GOT3 (cell line): ENCODE results near the gene FLOT2.
"Not testable (repeated sequence)": the region's sequence is repeated elsewhere in the genome, so short reads cannot be mapped to it uniquely, and the experiment has no call there.

Experiments used
- DNase-seq: peaks from one replicate; lab custom pipeline; 2025; ENCODE audit warnings: mixed read lengths; lab: John Stamatoyannopoulos, UW

The FLOT2 gene

DNA sequence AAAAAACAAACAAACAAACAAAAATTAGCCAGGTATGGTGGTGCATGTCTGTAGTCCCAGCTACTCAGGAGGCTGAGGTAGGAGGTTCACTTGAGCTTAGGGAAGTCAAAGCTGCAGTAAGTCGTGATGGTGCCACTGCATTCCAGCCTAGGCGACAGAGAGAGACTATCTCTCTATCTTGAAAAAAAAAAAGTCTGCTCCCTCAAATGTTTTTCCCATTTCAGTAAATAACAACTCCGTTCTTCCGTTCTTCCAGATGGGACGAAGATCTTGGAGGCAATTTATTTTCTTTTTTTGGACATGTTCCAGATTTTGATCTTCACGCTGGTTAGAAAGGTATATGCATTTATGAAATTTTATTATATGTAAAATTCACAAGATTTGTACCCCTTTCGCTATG lies 23.7 kb downstream of the FLOT2 start:
- no peak for DNase-seq

DNA sequence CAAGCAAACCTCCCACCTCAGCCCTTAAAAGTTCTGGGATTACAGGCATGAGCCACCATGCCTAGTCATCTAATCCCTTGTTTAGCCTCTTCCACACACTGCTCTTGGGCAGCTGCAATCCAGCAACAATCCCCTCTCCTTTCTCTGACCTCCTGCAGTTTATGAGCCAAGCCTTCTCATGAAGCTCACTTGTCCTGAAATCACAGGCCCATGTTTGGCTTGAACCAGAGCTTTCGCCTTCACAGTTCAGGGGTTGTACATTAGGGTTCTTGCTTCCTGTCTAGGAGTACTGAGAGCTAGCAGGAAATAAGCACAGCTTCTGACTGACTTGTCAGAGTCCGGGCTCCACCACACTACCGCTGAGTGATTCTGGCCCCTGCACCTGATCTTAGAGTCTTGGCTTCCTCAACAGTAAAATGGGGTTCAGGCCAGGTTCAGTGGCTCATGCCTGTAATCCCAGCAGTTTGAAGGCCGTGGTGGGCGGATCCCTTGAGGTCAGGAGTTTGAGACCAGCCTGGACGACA lies 26.4 kb downstream of the FLOT2 start:
- DNase-seq = no peak

DNA sequence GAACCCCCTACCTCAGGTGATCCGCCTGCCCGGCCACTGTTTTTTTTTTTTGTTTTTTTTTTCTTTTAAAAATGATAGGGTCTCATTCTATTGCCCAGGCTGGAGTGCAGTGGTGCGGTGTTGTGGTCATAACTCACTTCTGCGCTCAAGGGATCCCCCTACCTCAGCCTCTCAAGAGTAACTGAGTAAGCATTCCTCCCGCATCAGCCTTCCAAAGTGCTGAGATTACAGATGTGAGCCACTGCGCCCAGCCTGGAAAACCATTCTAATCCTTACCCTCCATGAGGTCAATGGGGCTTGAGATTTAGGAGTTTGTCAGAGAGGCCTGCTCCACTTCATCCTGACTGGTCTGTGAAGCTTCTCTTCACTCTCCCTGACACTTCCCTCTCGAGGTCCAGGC lies 30.3 kb downstream of the FLOT2 start:
- no peak for DNase-seq

DNA sequence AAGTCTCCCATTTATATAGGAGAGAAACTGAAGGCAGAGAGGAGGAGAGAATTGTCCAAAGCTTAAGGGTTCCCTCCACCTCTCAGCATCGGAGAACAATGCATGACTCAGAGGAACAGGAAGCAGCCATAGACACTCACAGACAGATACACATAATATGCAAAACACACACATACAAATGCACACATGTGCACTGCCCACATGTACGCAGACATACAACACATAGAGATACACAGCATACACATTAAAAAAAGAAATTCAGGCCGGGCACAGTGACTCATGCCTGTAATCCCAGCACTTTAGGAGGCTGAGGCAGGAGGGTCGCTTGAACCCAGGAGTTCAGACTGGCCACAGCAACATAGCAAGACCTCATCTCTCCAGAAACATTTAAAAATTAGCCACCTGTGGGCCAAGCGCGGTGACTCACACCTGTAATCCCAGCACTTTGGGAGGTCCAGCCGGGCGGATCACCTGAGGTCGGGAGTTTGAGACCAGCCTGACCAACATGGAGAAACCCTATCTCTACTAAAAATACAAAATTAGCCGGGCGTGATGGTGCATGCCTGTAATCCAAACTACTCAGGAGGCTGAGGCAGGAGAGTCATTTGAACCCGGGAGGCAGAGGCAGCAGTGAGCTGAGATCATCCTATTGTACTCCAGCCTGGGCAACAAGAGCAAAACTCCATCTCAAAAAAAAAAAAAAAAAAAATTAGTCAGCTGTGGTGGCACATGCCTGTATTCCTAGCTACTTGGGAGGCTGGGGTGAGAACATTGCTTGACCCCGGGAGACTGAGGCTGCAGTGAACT lies 31.4 kb downstream of the FLOT2 start:
- DNase-seq = no peak

DNA sequence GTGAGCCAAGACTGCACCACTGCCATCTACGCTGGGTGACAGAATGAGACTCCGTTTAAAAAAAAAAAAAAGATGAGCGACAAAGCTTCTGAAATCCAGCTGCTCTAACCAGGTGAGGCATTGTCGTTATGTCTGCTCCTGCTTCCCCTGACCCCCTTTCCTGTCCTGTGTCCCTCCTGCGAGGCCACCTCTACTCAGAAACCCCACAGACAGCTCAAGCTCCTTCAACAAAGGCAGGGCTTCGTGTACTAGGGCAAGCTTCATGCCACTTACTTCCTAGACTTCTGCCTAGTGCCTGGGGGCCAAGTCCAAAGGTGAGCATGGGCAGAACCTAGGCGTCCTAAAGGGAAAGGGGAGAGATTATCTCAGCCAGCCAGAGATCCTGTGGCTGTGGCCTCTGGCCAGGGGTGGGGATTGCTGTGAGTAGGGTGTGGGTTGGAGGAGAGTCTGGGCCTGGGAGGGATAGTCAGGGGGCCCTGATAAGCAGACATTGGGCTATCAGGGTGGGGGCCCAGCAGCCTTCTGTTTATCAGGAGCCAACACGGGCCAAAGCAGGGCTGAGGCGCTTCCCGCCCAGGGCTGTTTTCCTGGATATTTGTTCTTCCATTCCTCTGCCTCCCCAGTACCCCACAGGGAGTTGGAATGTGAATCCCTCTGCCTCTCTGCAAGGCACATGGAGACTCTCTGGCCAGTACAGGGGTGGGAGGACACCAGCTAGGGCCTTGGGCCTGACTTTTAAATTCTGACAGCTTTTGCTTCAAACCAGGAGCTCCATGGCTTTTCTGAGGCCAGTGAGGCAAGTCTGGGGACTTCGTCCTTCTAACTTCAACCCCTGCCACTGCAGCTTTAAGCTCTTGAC lies 32.3 kb downstream of the FLOT2 start:
- DNase-seq = no peak

DNA sequence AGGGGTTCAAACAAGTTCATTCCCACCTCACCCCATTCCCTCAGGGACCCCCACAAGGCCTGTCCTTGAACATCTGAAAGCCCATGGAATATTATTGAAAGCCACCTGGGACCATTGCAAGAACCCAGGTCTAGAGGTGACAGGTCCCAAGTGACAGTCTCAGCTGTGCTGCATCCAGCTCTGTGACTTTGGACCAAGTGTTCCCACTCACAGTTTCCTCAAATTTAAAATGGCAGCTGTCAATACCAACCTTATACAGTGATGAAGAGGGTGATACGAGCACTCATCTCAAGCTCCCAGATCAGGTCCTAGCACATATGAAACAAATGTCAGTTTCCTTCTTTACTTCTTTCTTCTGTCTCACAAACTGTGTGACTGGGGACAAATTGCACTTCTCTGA lies 33.6 kb downstream of the FLOT2 start:
- no peak for DNase-seq

DNA sequence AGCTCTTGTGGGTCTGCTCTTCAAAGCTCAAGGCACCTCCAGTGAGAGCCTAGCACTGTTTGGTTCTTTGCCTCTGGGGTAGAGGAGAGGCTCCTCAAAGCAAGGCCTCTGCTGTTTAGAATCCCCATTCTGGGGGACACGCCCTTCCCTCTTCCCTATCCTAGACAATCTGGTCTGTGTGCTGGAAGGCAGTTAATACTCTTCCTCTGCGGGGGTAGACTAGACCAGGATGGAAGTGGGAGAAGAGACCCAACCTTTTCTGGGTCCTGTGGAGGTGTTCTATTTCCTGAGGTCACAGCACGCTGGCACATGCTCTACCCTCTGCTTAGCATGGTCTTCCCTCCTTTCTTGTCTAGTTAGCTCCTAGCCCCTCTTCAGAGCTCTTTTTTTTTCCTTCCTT lies 35.0 kb downstream of the FLOT2 start:
- DNase-seq = no peak

DNA sequence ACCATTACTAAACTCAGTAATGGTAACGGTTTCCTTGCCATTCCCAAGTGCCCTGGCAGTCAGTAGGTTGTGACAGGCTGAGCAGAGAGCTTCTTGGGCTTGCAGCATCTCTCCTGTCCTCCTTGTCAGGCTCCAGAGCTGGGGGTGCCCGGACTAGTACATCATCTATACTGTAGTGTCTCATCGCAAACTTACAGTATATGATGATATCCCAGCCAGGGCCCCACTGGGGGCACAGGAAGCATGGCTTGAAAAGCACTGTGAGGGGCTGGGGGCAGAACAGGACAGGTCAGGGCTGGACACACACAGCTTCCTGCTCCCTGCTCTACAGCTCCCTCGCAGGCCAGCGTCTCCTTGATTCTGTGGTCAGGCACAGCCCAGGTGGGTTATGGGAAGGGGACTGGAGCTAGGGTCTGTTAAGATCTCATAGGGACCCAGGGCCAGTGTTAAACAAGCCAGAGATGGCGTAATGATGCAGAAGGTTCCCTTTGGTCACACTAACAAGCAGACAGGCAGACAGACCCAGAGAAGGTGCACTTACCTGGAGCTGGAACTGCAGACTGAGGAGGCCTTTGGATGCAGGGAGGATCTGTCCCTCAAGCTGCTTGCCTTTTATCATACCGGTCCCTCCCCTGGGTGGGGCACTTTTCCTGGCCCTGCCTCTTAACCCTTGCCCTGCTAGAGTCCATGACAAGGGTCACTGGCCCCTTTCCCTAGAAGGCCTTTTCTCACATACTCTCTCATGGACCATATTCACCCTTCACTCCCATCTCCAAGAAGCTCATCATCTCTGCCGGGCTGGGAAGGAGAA lies 35.9 kb downstream of the FLOT2 start:
- no peak for DNase-seq

DNA sequence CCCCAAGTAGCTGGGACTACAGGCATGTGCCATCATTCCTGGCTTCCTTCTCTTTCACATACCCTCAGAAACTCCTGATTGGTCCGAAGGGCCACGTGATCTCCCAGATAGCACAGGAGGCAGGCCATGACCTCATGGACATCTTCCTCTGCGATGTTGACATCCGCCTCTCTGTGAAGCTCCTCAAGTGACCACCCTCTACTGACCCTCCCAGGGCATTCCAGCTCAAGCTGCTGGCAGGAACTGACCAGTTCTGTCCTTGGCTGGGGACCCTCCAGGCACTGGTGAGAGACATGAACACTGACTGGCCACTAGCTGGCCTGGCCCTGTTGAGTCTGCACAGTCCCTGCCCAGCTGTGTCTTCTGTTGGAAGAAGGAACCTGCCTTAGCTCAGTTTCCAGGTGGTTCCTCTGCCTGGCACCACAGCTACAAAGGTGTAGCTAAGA lies 37.1 kb downstream of the FLOT2 start:
- no peak for DNase-seq

DNA sequence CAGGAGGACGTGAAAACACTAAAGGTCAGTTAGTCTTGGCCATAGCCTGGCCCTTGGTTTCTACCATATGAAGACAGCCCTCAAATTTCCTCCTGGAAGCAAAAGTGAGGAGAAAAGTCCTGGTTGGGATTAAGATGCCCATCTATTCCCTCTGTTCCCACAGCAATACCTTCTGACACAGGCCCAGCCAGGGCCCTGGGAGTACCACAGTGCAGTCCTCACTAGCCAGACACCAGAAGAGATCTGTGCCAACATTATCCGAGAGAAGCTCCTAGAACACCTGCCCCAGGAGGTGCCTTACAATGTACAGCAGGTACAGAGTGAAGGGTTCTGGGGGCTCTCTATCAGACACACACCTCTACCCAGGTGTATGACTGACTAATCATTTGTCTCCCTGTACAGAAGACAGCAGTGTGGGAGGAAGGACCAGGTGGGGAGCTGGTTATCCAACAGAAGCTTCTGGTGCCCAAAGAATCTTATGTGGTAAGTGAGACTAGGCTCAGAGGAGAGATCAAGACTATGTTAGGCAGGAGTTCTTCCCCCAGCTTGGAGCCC lies 38.7 kb downstream of the FLOT2 start:
- no peak for DNase-seq

DNA sequence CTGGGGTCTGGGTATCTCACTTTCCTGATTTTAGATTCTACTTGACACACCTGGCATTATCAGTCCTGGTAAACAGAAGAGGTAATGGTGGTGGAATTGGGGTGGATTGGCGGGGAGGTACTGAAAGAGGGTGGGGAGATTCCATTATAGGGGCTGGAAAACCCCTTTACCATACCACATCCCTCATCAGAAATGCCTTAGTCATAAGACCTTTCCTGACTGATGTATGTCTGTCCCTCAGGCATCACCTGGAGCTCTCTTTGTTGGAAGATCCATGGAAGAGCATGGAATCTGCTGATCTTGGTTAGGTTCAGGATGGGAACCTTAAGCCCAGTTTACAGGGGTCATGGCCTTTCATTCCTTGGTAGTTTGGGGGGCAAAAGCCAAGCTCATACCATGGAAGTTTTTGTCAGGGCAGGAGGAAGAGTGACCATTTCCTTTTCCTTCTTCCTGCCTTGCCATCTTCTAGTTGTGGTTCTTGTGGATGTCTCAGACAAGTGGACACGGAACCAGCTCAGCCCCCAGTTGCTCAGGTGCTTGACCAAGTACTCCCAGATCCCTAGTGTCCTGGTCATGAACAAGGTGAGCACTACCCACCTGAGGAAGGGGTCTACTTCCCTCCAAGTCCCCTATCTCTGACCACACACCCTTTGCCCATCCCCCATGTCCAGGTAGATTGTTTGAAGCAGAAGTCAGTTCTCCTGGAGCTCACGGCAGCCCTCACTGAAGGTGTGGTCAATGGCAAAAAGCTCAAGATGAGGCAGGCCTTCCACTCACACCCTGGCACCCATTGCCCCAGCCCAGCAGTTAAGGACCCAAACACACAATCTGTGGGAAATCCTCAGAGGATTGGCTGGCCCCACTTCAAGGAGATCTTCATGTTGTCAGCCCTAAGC lies 39.4 kb downstream of the FLOT2 start:
- no peak for DNase-seq

DNA sequence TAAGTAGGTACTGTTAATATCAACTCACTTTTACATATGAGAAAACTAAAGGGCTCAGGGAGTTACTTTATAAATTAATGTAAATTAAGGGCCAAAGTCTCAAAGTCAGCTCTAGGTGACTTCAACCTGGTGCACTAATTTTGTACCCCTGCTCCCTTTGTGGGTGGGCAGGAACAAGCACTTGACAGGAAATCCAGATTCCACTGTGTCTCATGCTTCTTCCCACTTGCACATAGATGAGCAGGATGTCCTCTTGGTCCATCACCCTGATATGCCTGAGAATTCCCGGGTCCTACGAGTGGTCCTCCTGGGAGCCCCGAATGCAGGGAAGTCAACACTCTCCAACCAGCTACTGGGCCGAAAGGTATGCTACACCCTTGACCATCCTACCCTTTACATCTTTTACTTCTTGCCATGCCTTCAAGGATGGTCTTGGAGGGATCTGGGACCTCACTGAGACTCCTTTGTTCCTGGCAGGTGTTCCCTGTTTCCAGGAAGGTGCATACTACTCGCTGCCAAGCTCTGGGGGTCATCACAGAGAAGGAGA lies 41.4 kb downstream of the FLOT2 start:
- no peak for DNase-seq

DNA sequence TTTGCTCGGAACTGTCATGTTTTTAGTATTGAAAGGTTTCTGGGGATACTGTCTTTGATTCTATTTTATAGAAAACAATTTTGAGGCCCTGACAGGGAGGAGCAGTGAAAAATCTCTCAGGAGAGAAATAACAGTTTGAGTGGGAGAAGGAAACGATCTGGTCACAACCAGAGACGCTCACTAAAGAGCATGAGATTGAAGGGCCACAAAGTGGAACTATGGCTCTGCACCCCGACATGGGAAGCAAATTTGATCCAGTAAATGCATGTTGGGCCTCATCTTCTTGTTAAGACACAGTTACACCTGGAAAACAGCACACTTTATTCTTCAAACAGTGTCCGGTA lies 42.2 kb downstream of the FLOT2 start:
- no peak for DNase-seq

DNA sequence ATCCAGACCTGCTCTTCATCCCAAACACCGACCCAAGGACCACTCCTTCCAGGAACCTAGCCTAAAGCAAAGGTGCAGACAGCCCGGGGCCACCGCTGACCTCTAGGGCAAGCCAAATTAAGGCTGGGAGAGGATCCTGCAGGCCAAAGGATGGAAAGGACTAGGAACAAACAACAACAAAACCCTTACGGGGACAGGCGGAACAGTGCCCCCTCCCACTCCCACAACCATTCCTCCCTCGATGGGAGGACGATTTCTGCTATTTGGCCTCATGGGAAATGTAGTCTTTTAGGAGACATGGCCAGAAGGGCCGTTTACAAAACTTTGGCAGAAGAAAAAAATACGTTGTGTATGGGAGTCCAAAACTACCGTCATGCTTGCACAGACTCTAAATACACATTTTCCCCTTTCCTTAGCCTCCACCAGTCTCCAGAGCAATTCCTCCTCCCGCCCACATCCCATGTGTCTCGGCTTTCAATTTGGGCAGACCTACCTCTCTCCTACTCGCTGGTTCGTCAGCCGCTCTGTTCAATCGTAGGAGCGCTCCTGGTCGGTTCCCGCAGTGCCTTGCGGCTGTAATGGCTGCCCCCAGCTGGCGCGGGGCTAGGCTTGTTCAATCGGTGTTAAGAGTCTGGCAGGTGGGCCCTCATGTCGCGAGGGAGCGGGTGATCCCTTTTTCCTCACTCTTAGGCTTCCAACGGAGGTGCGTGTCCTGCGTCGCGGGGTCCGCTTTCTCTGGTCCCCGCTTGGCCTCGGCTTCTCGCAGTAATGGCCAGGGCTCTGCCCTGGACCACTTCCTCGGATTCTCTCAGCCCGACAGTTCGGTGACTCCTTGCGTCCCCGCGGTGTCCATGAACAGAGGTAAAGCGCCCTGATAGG lies 42.8 kb downstream of the FLOT2 start, which contains the start of gene ERAL1:
Gene ERAL1 (plus strand): TSS at position 560 of the 879 bp plus-strand sequence. CDS start 19 bp downstream, at position 579.
- peak; percentile 49 for DNase-seq

DNA sequence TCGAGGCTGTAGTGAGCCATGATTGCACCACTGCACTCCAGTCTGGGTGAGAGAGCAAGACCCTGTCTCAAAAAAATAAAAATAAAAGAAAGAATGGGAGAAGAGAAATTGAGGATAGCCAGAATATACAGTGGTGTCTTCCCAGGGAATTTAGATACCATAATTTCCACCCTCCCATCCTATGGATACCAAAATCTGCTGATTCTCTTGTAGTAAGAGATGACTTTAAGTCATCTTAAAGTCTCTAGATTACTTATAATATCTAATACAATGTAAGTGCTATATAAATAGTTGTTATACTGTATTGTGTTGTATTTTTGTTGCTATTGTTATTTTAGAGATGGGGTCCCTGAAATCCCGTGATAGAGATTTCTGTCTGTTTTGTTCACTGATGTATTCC lies 44.2 kb downstream of the FLOT2 start:
- no peak for DNase-seq

DNA sequence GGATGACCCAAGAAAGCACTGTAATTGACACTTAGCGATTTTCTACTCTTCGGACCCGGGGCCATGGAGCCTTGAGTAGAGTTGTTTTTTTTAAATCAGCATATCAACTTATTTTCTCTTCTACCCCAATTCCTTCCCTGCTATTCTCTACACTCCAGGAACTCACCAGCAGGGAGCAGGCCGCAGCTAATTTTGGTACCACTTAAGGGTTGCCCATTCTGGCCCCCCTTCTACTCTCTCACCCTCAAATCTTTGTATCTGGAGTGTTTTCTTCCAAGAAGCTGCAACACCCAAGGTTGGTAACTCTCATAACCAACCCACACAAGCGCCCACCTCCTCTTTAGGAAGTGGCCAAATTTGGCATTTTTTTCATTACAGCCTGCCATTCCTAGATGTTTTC lies 48.3 kb downstream of the FLOT2 start:
- no peak for DNase-seq

DNA sequence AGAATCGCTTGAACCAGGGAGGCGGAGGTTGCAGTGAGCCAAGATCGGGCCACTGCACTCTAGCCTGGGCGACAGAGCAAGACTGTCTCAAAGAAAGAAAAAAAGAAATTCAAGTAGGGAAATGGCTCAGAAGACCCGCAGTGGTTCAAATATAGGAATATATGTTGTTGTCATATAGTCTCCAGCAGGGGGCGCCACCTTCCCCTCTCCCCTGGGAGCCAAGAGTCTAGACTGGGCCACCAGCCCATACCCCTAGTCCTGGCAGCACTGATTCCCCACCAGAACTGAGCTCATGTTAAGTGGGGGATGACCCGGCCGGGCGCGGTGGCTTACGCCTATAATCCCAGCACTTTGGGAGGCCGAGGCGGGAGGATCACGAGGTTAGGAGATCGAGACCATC lies 48.9 kb downstream of the FLOT2 start:
- DNase-seq = not testable (repeated sequence)

DNA sequence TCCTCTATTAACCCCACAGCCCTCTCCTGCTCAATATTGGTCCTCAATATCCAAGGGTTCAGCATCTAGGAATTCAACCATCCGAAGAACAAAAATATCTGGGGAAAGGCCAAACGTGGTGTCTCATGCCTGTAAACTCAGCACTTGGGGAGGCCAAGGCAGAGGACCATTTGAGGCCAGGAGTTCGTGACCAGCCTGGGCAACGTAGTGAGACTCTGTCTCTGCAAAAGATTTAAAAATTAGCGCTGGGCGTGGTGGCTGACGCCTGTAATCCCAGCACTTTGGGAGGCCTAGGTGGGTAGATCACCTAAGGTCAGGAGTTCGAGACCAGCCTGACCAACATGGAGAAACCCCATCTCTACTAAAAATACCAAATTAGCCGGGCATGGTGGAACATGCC lies 50.8 kb downstream of the FLOT2 start:
- DNase-seq = not testable (repeated sequence)

DNA sequence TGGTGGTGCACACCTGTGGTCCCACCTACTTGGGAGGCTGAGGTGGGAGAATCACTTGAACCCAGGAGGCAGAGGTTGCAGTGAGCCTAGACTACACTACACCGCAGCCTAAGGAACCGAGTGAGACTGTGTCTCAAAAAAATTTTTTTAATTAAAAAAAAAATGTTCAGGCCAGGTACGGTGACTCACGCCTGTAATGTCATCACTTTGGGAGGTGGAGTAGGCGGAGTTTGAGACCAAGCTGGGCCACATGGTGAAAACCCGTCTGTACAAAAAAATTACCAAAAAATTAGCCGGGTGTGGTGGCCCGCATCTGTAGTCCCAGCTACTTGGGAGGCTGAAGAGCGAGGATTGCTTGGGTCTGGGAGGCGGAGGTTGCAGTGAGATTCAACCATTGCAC lies 51.3 kb downstream of the FLOT2 start:
- no peak for DNase-seq

DNA sequence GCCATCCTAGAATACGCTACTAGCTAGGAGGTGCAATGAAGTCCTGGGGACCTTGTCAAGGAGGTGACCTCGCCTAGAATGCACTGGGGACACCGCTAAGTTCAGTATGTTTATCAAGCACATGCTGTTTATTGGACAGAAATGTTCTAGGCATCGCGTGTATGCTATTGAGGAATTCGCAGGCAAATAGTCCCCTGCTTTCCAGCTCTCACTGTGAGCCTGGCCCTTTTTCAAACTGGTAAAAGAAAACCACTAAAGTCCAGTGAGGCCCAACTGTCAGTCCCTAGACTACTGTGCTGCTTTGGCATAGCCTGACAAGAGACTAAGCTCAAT lies 53.8 kb downstream of the FLOT2 start:
- DNase-seq = no peak
